ENCODE data around the gene FGF10.

FGF10 gene

GRCh38 chr5:44267909-44268308 is 121.3 kb downstream of the FGF10 start:
- H3K27me3 ChIP-seq (ENCODE audit: control insufficient read depth, insufficient read depth, low read length, poor library complexity, severe bottlenecking), result no peaks in the 10 kb centered on the region
- H3K36me3 ChIP-seq (ENCODE audit: control insufficient read depth, insufficient read depth, low read length), result no peaks in the 10 kb centered on the region
- H3K9me3 ChIP-seq (ENCODE audit: control insufficient read depth, low read length), result no peaks in the 10 kb centered on the region
- H3K4me3 ChIP-seq (ENCODE audit: insufficient read depth, low read depth, low read length), result no peak overlapping the region
- H3K27ac ChIP-seq (ENCODE audit: insufficient read depth, low read depth, low read length, poor library complexity, severe bottlenecking), result no peak overlapping the region
- H3K4me1 ChIP-seq (ENCODE audit: control insufficient read depth, insufficient read depth, low read length), result no peaks in the 10 kb centered on the region

- 92 to 95% methylated on average over 2 of the region's 2 CpGs for WGBS, 2 experiments
Measured at GRCh38 chr5:44266882-44267576, 122.2 kb downstream of the FGF10 start.

GRCh38 chr5:44265713-44266112 is 123.5 kb downstream of the FGF10 start:
- Histone ChIP-seq H3K9me3 (ENCODE audit: control insufficient read depth, low read length) (no peaks in the 10 kb centered on the region), H3K36me3 (ENCODE audit: control insufficient read depth, insufficient read depth, low read length) (no peaks in the 10 kb centered on the region), H3K4me3 (ENCODE audit: insufficient read depth, low read depth, low read length) (no peak overlapping the region), H3K27ac (ENCODE audit: insufficient read depth, low read depth, low read length, poor library complexity, severe bottlenecking) (no peak overlapping the region), H3K27me3 (ENCODE audit: control insufficient read depth, insufficient read depth, low read length, poor library complexity, severe bottlenecking) (no peaks in the 10 kb centered on the region), H3K4me1 (ENCODE audit: control insufficient read depth, insufficient read depth, low read length) (no peaks in the 10 kb centered on the region)

More at GRCh38 chr5:44266882-44267576, 122.2 kb downstream of the FGF10 start:
- Histone ChIP-seq H3K9me3 (ENCODE audit: control insufficient read depth, low read length) (no peaks in the 10 kb centered on the region), H3K27ac (ENCODE audit: insufficient read depth, low read depth, low read length, poor library complexity, severe bottlenecking) (no peak overlapping the region), H3K36me3 (ENCODE audit: control insufficient read depth, insufficient read depth, low read length) (no peaks in the 10 kb centered on the region), H3K4me1 (ENCODE audit: control insufficient read depth, insufficient read depth, low read length) (no peaks in the 10 kb centered on the region), H3K4me3 (ENCODE audit: insufficient read depth, low read depth, low read length) (no peak overlapping the region), H3K27me3 (ENCODE audit: control insufficient read depth, insufficient read depth, low read length, poor library complexity, severe bottlenecking) (no peaks in the 10 kb centered on the region)

- Histone ChIP-seq H3K27ac (ENCODE audit: insufficient read depth, low read depth, low read length, poor library complexity, severe bottlenecking) (no peak overlapping the region), H3K27me3 (ENCODE audit: control insufficient read depth, insufficient read depth, low read length, poor library complexity, severe bottlenecking) (no peaks in the 10 kb centered on the region), H3K4me1 (ENCODE audit: control insufficient read depth, insufficient read depth, low read length) (no peaks in the 10 kb centered on the region), H3K9me3 (ENCODE audit: control insufficient read depth, low read length) (no peaks in the 10 kb centered on the region), H3K36me3 (ENCODE audit: control insufficient read depth, insufficient read depth, low read length) (no peaks in the 10 kb centered on the region), H3K4me3 (ENCODE audit: insufficient read depth, low read depth, low read length) (no peak overlapping the region)
Measured at GRCh38 chr5:44260793-44261192, 128.4 kb downstream of the FGF10 start.

- no peak overlapping the region for H3K4me3 ChIP-seq (ENCODE audit: insufficient read depth, low read depth, low read length)
- H3K27ac ChIP-seq (ENCODE audit: insufficient read depth, low read depth, low read length, poor library complexity, severe bottlenecking), result no peak overlapping the region
- H3K4me1 ChIP-seq (ENCODE audit: control insufficient read depth, insufficient read depth, low read length), result no peaks in the 10 kb centered on the region
- no peaks in the 10 kb centered on the region for H3K9me3 ChIP-seq (ENCODE audit: control insufficient read depth, low read length)
- no peaks in the 10 kb centered on the region for H3K36me3 ChIP-seq (ENCODE audit: control insufficient read depth, insufficient read depth, low read length)
- H3K27me3 ChIP-seq (ENCODE audit: control insufficient read depth, insufficient read depth, low read length, poor library complexity, severe bottlenecking), result no peaks in the 10 kb centered on the region
- 92% methylated on average over 4 of the region's 4 CpGs for WGBS, 2 experiments
Measured at GRCh38 chr5:44257653-44258365, 131.4 kb downstream of the FGF10 start.

- Histone ChIP-seq H3K27me3 (ENCODE audit: control insufficient read depth, insufficient read depth, low read length, poor library complexity, severe bottlenecking) (no peaks in the 10 kb centered on the region), H3K36me3 (ENCODE audit: control insufficient read depth, insufficient read depth, low read length) (no peaks in the 10 kb centered on the region), H3K4me1 (ENCODE audit: control insufficient read depth, insufficient read depth, low read length) (no peaks in the 10 kb centered on the region), H3K9me3 (ENCODE audit: control insufficient read depth, low read length) (no peaks in the 10 kb centered on the region), H3K4me3 (ENCODE audit: insufficient read depth, low read depth, low read length) (no peak overlapping the region), H3K27ac (ENCODE audit: insufficient read depth, low read depth, low read length, poor library complexity, severe bottlenecking) (no peak overlapping the region)
- WGBS, 2 experiments, result 94 to 97% methylated on average over 3 of the region's 3 CpGs
Measured at GRCh38 chr5:44257221-44257620, 132.0 kb downstream of the FGF10 start.

All from ectodermal cell (in vitro differentiated cells).